Esophagus muscularis mucosa (tissue), 4 donors: ENCODE measurements around the gene MSANTD3.

Experiments
- EP300 ChIP-seq: sonication (generic); formaldehyde crosslinking; IDR thresholded peaks from one replicate; pipeline ENCODE4 v1.6.1; 2017; ENCODE audit warnings: antibody characterized with exemption
- POLR2A ChIP-seq: fragments of 450-650 bp; IDR thresholded peaks from one replicate; pipeline ENCODE4 v1.6.1; 2017; ENCODE audit warnings: antibody characterized with exemption, moderate library complexity, mild to moderate bottlenecking, low read depth
- POLR2AphosphoS5 ChIP-seq, 2 donors: sonication (generic); formaldehyde crosslinking; IDR thresholded peaks; one replicate each; pipeline ENCODE4 v1.6.1; 2017; ENCODE audit warnings: antibody characterized with exemption in 2 of 2
- TF ChIP-seq, protein P1 (sequence below), 3 experiments: fragments of 200-600 bp in 2 of 3; fragments of 450-650 bp in 1 of 3; sonication (generic) in 2 of 3; IDR thresholded peaks; one replicate each; pipeline ENCODE4 v1.5.1; 2017 to 2019; ENCODE audit warnings: antibody characterized with exemption in 3 of 3, mild to moderate bottlenecking in 2 of 3, moderate library complexity in 1 of 3

DNA sequence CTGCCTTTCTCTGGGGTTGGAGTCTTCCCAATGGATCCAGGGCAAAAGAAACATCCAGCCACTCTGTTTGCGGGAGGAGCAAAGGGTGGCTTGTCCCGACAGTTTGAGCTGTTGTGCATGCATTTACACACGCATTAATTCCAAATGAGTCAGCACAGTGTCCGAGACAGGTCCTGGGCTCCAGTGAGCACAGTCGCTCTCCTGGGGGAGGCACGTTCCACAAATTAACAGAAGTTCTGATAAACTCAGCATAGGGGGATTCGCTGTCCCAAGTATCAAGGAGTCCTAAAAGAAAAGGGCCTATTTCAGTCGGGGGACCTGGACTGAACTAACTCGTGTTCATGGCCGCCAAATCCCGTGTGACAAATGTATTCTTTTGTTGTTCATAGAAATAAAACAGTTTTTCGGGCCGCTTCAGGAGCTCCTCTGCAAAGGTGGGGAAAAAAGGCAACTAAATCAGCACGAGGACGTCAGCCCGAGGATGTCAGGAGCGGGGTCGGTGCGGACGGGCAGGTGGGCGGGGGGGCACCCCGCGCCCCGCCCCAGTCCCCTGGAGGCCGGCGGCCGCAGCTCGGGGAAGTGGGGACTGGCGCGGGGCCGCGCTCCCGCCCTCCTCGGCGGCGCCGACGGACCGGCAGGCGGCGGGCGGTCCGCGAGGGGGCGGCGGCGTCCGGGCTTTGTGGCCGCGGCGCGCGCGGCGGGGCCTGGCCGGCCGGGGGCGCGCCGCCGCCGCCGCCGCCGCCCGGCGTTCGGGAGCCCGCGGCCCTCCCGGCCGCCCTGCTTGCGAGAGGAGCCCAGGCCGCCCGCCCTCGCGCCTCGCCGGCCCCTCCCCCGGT is at the start of gene MSANTD3:
- TF ChIP-seq, protein P1, sequence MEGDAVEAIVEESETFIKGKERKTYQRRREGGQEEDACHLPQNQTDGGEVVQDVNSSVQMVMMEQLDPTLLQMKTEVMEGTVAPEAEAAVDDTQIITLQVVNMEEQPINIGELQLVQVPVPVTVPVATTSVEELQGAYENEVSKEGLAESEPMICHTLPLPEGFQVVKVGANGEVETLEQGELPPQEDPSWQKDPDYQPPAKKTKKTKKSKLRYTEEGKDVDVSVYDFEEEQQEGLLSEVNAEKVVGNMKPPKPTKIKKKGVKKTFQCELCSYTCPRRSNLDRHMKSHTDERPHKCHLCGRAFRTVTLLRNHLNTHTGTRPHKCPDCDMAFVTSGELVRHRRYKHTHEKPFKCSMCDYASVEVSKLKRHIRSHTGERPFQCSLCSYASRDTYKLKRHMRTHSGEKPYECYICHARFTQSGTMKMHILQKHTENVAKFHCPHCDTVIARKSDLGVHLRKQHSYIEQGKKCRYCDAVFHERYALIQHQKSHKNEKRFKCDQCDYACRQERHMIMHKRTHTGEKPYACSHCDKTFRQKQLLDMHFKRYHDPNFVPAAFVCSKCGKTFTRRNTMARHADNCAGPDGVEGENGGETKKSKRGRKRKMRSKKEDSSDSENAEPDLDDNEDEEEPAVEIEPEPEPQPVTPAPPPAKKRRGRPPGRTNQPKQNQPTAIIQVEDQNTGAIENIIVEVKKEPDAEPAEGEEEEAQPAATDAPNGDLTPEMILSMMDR (IDR thresholded peaks at IDR 0.05): peak in 1 of 3 experiments; percentile 27
- TF ChIP-seq POLR2A: no peak
- peak; percentile 54 to 74 for TF ChIP-seq POLR2AphosphoS5 (IDR thresholded peaks at IDR 0.05)
- no peak for TF ChIP-seq EP300
